ENCODE data around the gene TNNI2.
"Not testable (repeated sequence)": the region's sequence is repeated elsewhere in the genome, so short reads cannot be mapped to it uniquely, and the experiment has no call there.

The TNNI2 gene

GRCh38 chr11:1886551-1886950, 47.8 kb downstream of the TNNI2 start:
- H2AFZ ChIP-seq (ENCODE audit: low read length, unreplicated experiment); H3K4me3 ChIP-seq (ENCODE audit: low read depth, low read length); H3K27me3 ChIP-seq (ENCODE audit: insufficient read depth, low read length): not testable (repeated sequence)

DNA sequence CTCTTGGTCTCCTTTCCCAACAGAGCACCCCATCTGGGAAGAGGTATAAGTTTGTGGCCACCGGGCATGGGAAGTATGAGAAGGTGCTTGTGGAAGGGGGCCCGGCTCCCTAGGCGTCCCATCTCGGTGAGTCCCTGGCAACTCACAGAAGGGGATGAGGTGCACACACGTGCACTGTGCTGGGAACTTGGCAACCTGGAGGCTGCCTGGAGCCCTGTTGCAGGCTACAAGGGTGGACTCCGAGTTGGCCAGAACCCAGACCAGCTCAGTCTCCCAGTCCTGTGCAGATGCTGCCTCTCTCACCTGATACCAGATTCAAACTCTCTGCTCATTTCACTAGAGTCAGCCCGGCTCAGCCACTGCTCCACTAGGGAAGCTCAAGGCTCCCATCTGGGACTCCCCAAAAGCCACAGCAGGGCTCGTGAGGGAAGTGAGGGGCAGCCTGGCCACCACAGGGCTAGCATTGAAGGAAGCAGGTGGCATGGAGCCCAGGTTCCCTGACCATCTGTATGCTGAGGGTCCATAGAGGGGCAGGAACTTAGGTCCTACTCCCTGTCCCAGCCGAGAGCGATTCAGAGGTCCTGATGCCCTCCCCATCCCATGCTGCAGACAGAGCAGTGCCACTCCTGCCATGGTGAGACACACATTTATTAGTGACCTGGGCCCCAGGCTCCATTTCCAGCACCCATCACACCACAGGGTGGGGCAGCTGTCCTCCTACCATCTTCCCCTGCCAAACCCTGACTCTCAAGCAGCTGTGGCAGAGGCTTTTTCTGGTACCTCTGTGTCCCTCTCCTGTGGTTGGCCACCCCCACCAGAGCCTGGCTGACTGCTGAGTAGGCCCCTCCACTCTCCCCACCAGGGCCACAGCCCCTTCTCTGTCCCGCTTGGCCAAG, 48.9 kb downstream of the TNNI2 start:
- Histone ChIP-seq H3K79me2 (ENCODE audit: control insufficient read depth, insufficient read depth, low read length, unreplicated experiment) (no peaks in the 10 kb centered on the region), H2AFZ (ENCODE audit: low read length, unreplicated experiment) (no peak overlapping the region), H3K4me1 (ENCODE audit: control insufficient read depth, insufficient read depth, low read length, unreplicated experiment) (no peaks in the 10 kb centered on the region), H3K36me3 (ENCODE audit: insufficient read depth, low read length) (no peaks in the 10 kb centered on the region), H3K4me3 (ENCODE audit: low read depth, low read length) (no peak overlapping the region), H3K27me3 (ENCODE audit: insufficient read depth, low read length) (no peaks in the 10 kb centered on the region), H3K27ac (ENCODE audit: low read depth, low read length) (no peak overlapping the region)

More at GRCh38 chr11:1886551-1886950, 47.8 kb downstream of the TNNI2 start:
- H3K27ac ChIP-seq (ENCODE audit: low read depth, low read length); H3K79me2 ChIP-seq (ENCODE audit: control insufficient read depth, insufficient read depth, low read length, unreplicated experiment); H3K4me1 ChIP-seq (ENCODE audit: control insufficient read depth, insufficient read depth, low read length, unreplicated experiment); H3K36me3 ChIP-seq (ENCODE audit: insufficient read depth, low read length): not testable (repeated sequence)

- H3K27ac ChIP-seq (ENCODE audit: low read depth, low read length) = no peak overlapping the region
Measured at GRCh38 chr11:1888347-1888753, 49.6 kb downstream of the TNNI2 start.

DNA sequence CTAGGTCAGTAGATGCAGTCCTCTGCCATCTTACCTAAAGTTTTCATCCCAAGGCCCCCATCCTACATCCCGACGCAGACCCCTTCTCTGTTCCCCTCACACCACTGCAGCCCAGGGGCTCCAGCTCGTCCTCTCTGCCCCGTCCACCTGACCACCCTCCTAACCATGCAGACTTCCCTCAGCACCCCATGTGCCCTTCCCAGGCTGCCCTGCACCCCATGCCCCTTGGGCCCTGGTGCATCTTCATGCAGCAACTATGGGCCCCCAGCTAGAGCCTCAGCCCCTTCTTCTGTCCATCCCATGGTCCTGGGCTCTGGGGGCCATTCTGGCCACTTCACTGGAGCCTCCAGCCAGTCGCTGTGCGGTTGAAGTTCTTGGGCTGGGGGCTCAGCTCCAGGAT, 50.0 kb downstream of the TNNI2 start:
- H2AFZ ChIP-seq (ENCODE audit: low read length, unreplicated experiment) = no peak overlapping the region
- no peaks in the 10 kb centered on the region for H3K27me3 ChIP-seq (ENCODE audit: insufficient read depth, low read length)
- H3K79me2 ChIP-seq (ENCODE audit: control insufficient read depth, insufficient read depth, low read length, unreplicated experiment) = no peaks in the 10 kb centered on the region
- H3K36me3 ChIP-seq (ENCODE audit: insufficient read depth, low read length) = no peaks in the 10 kb centered on the region
- no peaks in the 10 kb centered on the region for H3K4me1 ChIP-seq (ENCODE audit: control insufficient read depth, insufficient read depth, low read length, unreplicated experiment)
- H3K4me3 ChIP-seq (ENCODE audit: low read depth, low read length) = no peak overlapping the region
- no peak overlapping the region for H3K27ac ChIP-seq (ENCODE audit: low read depth, low read length)

More at GRCh38 chr11:1888347-1888753, 49.6 kb downstream of the TNNI2 start:
- no peaks in the 10 kb centered on the region for H3K79me2 ChIP-seq (ENCODE audit: control insufficient read depth, insufficient read depth, low read length, unreplicated experiment)
- H2AFZ ChIP-seq (ENCODE audit: low read length, unreplicated experiment) = no peak overlapping the region
- no peaks in the 10 kb centered on the region for H3K36me3 ChIP-seq (ENCODE audit: insufficient read depth, low read length)
- no peaks in the 10 kb centered on the region for H3K27me3 ChIP-seq (ENCODE audit: insufficient read depth, low read length)
- no peak overlapping the region for H3K4me3 ChIP-seq (ENCODE audit: low read depth, low read length)
- H3K4me1 ChIP-seq (ENCODE audit: control insufficient read depth, insufficient read depth, low read length, unreplicated experiment) = no peaks in the 10 kb centered on the region

DNA sequence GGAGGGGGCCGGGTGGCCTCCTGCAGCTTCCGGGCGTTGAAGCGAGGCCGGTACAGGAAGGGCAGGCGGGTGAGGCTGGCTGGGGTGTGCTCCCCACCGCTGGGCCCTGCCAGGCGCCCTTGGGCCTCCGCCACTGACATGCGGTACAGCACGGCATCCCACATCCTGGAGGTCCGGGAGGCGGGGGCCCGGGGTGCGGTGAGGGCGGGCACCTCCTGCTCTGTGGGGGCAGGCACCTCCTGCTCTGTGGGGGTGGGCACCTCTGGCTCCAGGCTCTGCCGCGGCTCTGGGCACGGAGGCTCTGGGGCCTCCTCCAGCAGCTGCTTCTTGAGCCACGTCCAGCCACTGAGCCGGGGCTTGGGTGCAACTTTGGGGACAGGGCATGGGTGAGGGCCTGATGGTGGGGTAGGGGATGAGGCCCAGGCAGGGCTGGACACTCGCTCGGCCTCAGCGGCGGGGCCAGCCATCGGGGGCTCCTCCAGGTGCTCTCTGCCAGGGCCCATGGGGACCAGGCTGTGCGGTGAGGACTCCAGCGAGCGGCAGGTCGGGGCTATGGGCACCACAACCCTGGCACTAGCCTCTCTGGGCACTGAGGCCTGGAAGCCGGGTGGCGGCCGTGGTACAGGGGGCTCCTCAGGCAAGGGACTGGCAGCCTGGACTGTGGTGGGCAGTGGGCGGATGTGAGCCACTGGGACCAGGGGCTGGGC, 50.6 kb downstream of the TNNI2 start:
- H2AFZ ChIP-seq (ENCODE audit: low read length, unreplicated experiment) = no peak overlapping the region
- H3K27me3 ChIP-seq (ENCODE audit: insufficient read depth, low read length) = no peaks in the 10 kb centered on the region
- no peak overlapping the region for H3K4me3 ChIP-seq (ENCODE audit: low read depth, low read length)
- H3K79me2 ChIP-seq (ENCODE audit: control insufficient read depth, insufficient read depth, low read length, unreplicated experiment) = no peaks in the 10 kb centered on the region
- H3K36me3 ChIP-seq (ENCODE audit: insufficient read depth, low read length) = no peaks in the 10 kb centered on the region
- no peak overlapping the region for H3K27ac ChIP-seq (ENCODE audit: low read depth, low read length)
- H3K4me1 ChIP-seq (ENCODE audit: control insufficient read depth, insufficient read depth, low read length, unreplicated experiment) = no peaks in the 10 kb centered on the region

DNA sequence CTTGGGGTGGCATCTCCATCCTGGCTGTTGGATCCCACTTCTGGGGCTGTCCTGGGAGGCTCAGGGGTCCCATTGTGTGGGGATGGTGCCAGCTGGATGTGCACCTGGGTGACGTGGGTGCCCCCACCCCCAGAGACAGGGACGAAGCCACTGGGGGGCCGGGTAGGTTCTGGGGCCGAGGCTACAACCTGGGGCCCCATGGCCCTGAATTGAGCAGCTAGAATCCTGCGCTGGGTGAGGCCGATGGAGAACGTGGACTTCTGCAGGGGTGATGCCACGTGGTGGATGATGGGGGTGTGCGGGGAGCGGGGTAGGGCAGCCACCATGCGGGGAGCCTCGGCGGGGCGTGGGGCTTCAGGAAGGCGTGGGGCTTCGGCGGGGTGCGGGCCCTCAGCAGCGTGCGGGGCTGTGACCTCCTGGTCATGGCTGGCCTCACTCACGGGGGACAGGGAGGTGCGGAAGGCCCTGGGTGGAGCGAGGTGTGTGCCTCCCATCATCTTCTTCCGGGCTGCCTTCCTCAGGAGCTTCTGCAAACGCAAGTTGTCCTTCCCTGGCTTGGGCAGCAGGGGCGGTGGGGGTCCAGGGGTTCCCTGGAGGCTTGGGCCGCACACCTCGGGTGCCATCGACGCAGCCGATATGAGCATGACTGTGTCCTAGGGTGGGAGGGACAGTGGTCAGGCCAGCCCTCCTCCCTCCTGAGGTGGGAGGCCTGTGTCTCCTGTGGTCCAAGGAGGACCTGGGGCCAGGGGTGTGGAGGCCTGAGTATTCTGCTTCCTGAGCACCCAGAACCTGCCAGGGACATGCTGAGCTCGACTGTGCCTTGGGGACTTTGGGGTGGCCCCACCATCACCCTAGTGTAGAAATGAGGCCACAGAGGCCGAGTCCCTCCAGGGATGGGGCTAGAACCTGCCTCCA, 51.4 kb downstream of the TNNI2 start:
- H3K27ac ChIP-seq (ENCODE audit: low read depth, low read length) = no peak overlapping the region
- no peaks in the 10 kb centered on the region for H3K4me1 ChIP-seq (ENCODE audit: control insufficient read depth, insufficient read depth, low read length, unreplicated experiment)
- no peaks in the 10 kb centered on the region for H3K27me3 ChIP-seq (ENCODE audit: insufficient read depth, low read length)
- H2AFZ ChIP-seq (ENCODE audit: low read length, unreplicated experiment) = no peak overlapping the region
- H3K36me3 ChIP-seq (ENCODE audit: insufficient read depth, low read length) = no peaks in the 10 kb centered on the region
- H3K4me3 ChIP-seq (ENCODE audit: low read depth, low read length) = no peak overlapping the region
- no peaks in the 10 kb centered on the region for H3K79me2 ChIP-seq (ENCODE audit: control insufficient read depth, insufficient read depth, low read length, unreplicated experiment)
